Tibial nerve (tissue), 4 donors: ENCODE results near the gene HOMER3.

Experiments used
- CTCF ChIP-seq, 5 experiments: fragments of 200-600 bp in 3 of 5; fragments of 450-650 bp in 2 of 5; sonication (generic) in 3 of 5; IDR thresholded peaks; one replicate each; pipeline ENCODE4 v1.5.1; 2016 to 2019; ENCODE audit warnings: antibody characterized with exemption in 5 of 5, mild to moderate bottlenecking in 3 of 5, moderate library complexity in 2 of 5
- EP300 ChIP-seq, 2 donors: sonication (generic); formaldehyde crosslinking; IDR thresholded peaks; one replicate each; pipeline ENCODE4 v1.6.1; 2017; ENCODE audit warnings: antibody characterized with exemption in 2 of 2, mild to moderate bottlenecking in 1 of 2
- POLR2A ChIP-seq, 2 donors: fragments of 450-650 bp; IDR thresholded peaks; one replicate each; pipeline ENCODE4 v1.6.1; 2017; ENCODE audit warnings: antibody characterized with exemption in 2 of 2, mild to moderate bottlenecking in 2 of 2, moderate library complexity in 2 of 2

- TF ChIP-seq CTCF (IDR thresholded peaks at IDR 0.05) = no peak
- TF ChIP-seq EP300 (IDR thresholded peaks at IDR 0.05) = no peak
- TF ChIP-seq POLR2A (IDR thresholded peaks at IDR 0.05) = no peak
These were observed 49.2 kb upstream of the HOMER3 start for GRCh38 chr19:18990128-18990708.
